ENCODE measurements around the gene CARS2.

DNA sequence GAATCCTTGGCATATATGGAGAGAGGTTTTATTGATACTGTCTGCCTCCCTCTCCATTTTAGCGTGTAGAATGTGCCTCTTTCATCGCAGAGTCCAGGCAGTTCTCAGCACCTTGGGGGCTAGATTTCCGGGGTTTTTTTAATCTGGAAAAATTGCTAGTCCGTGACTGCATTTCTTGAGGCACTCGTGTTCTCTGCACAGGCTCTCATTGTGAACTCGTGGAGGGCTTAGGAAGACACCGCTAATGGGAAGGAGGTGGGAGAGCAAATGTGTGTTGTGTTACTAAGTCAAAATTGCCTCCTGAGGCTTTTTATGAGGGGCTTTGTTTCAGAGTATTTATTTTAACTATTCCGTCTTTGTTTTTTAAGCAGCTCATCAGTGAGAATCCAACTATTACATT, 17.7 kb upstream of the CARS2 start:
- TF ChIP-seq, protein P1, sequence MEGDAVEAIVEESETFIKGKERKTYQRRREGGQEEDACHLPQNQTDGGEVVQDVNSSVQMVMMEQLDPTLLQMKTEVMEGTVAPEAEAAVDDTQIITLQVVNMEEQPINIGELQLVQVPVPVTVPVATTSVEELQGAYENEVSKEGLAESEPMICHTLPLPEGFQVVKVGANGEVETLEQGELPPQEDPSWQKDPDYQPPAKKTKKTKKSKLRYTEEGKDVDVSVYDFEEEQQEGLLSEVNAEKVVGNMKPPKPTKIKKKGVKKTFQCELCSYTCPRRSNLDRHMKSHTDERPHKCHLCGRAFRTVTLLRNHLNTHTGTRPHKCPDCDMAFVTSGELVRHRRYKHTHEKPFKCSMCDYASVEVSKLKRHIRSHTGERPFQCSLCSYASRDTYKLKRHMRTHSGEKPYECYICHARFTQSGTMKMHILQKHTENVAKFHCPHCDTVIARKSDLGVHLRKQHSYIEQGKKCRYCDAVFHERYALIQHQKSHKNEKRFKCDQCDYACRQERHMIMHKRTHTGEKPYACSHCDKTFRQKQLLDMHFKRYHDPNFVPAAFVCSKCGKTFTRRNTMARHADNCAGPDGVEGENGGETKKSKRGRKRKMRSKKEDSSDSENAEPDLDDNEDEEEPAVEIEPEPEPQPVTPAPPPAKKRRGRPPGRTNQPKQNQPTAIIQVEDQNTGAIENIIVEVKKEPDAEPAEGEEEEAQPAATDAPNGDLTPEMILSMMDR (IDR thresholded peaks at IDR 0.05), result no peak
- no peak for TF ChIP-seq POLR2A (IDR thresholded peaks at IDR 0.05; ENCODE audit: low read depth)
- no peak for TF ChIP-seq POLR2AphosphoS5 (IDR thresholded peaks at IDR 0.05)
- no peak for TF ChIP-seq EP300 (IDR thresholded peaks at IDR 0.05)

Measured in esophagus muscularis mucosa (tissue), 4 donors.